Inferior parietal cortex (tissue), 1 donor: ENCODE data around the gene FLT3LG.

Experiments used
- DNase-seq: peaks from one replicate; pipeline ENCODE4 v3.0.0-alpha.2; 2016; ENCODE audit errors: extremely low spot score

FLT3LG gene

DNA sequence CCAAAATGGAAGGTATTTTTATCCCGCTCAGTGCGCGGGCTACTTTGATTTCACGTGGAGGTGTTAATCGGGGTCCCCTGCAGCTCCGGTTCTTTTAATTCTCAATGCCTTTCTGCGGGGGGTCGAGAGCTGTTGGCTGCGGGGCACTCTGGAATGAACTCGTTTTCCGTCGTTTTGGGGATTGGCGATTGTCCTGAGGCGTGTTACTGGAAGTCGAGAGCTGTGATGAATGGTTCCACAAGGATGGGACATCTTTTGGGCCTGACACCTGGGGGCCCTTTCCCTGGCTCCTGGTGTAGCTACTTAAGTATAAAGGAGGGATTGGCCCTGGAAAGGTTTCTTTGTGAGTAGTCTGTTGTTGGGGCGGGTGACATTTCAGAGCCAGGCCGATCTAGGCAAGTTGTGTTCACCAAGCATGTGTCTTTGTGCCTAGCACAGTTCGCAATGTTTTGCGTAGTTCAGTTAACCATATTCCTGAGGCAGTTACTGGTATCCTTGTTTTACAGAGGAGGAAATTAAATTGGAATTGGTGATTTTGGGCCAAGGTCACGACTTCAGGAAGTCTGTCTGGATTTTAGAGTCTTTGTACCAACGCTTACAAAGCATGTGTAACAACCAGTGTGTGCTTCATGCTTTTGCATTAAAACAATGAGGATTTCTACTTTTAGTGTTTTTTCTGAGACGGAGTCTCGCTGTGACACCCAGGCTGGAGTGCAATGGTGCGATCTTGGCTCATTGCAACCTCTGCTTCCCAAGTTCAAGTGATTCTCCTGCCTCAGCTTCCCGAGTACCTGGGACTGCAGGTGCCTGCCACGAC lies 14.2 kb downstream of the FLT3LG start:
- no peak for DNase-seq

DNA sequence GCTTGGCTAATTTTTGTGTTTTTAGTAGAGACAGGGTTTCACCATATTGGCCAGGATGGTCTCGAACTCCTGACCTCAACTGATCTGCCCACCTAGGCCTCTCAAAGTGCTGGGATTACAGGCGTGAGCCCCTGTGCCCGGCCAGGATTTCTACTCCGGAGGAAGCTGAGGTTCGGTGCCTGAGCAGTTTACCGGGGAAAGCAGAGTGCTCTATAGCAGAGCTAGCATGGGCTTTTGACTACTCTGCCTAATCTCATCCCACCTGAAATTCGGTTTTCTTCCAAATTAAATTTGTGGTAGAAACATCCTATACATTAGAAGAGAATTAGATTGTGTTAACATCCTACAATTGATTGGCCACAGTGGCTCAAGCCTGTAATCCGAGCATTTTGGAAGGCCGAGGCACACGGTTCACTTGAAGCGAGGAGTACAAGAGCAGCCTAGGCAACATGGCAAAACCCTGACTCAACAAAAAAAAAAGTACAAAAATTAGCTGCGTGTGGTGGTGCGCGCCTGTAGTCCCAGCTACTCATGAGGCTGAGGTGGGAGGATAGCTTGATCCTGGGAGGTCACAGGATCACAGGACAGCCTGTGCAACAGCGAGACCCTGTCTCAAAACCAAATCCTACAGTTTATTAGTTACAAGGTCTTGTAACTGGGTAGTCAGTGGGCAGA lies 15.0 kb downstream of the FLT3LG start:
- DNase-seq: no peak

DNA sequence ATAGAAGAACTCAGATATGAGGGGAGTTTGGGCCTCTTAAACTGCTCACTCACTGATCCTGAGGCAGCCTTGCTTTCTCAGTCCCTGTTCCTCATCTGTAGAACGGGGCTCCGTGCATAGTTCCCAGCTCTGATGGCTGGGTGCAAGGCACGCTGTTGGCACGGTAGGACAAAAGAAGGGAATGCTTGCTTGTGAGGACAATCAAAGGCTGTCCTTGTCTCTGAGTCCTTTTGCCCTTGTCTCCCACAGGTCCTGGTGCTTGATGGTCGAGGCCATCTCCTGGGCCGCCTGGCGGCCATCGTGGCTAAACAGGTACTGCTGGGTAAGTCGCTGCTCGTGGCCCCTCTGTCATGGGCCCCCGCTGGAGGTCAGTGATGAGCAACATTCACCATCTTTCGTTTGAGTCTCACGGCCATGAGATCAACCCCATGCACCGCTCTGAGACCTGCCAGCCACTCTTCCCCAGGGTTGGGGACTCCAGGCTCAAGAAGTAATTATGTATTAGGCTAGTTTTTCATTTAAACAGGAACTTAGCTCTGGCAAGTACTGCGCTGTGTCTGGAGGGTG lies 15.7 kb downstream of the FLT3LG start:
- DNase-seq: no peak

DNA sequence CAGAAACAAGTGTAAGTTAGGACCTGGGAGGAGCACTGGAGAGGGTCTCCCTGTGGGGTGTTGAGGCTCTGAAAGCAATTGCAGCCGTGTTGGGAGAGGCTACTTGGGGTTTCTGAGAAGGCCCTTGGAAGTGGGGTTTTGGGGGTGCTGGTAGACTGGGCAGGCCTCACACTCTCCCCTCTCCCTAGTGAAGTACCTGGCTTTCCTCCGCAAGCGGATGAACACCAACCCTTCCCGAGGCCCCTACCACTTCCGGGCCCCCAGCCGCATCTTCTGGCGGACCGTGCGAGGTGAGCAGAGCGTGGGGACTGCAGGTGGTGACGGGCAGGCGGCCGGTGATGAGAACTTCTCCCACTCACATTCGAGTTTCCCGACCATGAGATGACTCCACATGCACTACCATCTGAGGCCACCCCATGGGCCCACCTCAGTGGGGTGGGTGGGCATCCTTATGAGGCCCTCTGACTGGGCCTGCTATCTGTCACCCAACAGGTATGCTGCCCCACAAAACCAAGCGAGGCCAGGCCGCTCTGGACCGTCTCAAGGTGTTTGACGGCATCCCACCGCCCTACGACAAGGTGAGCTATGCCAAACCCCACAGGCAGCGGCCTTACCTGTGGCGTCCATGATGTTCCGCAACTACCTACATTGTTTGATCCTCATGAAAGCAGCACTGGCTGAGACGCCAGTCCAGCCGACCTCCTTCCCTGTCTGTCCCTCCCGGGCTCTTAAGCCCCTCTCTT lies 16.4 kb downstream of the FLT3LG start:
- DNase-seq: no peak

DNA sequence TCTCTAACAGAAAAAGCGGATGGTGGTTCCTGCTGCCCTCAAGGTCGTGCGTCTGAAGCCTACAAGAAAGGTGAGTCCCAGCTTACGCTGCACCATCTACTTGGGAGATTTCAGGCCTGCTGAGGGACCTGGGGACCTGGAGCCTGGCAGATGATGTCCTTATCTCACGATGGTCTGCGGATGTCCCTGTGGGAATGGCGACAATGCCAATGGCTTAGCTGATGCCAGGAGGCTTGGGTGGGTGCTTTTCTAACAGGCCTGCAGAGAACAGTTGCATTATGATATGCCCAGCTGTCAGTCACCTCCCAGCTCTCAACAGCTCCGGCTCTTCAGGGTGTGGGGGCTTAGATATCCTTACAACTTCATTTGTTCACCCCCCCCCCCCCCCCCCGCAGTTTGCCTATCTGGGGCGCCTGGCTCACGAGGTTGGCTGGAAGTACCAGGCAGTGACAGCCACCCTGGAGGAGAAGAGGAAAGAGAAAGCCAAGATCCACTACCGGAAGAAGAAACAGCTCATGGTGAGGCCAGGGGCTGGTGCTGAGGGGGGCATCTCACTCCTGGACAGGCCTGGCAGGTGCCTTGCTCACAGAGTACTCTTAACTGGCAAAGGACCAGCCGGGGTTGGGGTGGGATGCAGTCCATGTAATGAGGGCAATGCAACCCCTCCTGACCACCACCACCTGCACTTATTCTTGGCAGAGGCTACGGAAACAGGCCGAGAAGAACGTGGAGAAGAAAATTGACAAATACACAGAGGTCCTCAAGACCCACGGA lies 17.2 kb downstream of the FLT3LG start:
- no peak for DNase-seq

DNA sequence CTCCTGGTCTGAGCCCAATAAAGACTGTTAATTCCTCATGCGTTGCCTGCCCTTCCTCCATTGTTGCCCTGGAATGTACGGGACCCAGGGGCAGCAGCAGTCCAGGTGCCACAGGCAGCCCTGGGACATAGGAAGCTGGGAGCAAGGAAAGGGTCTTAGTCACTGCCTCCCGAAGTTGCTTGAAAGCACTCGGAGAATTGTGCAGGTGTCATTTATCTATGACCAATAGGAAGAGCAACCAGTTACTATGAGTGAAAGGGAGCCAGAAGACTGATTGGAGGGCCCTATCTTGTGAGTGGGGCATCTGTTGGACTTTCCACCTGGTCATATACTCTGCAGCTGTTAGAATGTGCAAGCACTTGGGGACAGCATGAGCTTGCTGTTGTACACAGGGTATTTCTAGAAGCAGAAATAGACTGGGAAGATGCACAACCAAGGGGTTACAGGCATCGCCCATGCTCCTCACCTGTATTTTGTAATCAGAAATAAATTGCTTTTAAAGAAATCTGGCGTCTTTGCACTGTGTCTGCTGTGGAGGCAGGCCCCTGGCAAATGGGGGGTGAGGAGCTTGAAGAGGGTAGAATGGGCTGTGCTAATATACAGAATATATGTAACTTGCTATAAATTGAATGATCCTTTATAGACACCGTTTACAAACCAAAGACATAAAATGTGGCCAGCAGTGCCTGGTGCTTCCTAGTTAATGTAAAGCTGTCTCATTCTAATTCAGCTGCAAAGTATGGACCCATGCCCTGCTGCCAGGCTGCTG lies 18.0 kb downstream of the FLT3LG start:
- no peak for DNase-seq

DNA sequence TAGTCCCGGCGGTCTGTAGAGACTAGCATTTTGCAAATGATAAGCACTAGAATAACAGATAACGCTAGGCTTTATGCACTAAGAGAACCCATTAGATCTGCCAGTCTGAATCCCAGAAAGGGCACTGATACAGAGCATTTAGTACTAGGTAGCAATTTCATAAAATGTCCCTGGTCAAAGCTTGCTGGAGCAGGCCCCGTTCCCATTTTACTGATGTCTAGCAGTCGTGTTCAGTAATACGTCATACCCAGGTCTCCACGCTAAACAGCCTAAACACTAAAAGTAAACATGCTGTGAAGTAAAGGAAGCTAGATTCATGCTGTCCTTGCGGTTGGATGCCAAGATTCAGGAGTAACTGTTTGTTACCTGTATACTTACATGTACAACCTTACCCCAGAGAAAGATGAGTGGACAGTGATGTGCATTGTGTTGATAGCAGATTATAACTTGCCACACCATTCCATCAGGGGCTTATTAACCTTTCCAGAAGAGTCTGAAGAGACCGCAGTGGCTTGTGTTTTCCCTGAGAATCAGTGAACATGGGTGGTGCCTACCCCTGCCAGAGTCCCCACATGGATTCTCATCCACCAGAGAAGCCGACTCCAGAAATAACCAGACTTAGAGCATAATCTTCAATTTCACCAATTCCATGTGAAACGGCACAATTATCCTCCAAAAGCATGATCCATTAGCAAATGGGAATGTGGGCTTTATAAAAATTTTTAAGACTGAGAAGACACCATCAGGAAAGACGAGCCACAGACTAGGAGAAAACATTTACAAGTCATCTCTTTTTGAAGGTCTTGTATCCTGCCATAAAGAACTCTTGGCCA lies 18.8 kb downstream of the FLT3LG start:
- no peak for DNase-seq

DNA sequence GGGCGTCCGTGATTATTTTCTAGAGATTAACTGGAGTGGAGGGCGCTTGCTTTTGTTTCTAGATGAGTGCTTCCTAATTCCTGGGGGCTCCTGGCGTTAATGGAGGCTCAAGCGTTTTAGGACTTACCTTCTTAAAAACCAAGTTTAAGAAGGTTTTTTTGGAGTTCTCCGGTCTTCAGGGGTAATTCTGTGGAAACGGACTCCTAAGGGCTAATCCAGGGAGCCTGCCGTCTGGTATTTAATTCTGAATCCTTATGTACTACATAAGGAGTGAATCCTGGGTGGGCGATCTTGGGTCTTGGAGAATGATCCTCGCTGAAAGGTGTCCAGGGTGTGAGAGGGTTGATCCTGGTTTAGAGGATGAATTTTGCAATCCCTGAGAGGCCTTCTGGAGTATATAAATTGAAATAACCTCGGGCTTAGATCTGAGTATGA lies 22.6 kb downstream of the FLT3LG start:
- DNase-seq: no peak

DNA sequence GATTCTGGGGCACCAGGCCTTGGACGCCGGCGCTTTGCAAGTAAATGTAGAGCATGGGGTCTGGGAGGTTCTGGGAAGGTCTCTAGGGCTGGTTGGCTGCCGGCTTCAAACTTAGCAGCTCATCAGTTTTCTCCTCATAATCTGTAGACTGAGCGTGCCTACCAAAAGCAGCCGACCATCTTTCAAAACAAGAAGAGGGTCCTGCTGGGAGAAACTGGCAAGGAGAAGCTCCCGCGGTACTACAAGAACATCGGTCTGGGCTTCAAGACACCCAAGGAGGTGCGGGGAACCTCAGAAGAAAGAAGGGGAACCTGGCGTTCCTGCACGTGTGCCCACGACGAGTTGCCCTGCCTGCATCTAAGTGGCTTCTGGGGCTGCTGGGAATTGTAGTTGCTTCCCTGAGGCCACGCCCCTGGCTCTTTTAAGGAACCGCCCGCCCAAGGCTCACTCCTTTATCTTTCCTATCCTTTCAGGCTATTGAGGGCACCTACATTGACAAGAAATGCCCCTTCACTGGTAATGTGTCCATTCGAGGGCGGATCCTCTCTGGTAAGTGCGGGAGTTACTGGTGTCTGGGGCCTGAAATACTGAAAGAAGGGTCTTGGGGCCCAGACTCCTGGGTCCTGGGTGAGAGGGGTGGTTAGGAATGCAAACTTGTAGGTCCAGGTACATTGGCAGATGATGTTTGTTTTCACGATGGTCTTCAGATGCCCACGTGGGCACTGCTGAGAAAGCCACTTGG lies 23.2 kb downstream of the FLT3LG start:
- peak; percentile 19 for DNase-seq

DNA sequence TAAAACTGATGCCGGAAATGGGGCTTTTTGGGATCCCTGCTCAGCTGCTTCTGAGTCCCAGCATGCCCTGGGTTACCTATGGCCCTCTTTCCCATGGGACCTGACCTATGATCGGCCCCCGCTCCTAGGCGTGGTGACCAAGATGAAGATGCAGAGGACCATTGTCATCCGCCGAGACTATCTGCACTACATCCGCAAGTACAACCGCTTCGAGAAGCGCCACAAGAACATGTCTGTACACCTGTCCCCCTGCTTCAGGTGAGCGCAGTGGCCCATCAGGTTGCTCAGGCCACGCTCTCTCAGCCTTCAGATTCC lies 23.7 kb downstream of the FLT3LG start:
- DNase-seq: no peak

DNA sequence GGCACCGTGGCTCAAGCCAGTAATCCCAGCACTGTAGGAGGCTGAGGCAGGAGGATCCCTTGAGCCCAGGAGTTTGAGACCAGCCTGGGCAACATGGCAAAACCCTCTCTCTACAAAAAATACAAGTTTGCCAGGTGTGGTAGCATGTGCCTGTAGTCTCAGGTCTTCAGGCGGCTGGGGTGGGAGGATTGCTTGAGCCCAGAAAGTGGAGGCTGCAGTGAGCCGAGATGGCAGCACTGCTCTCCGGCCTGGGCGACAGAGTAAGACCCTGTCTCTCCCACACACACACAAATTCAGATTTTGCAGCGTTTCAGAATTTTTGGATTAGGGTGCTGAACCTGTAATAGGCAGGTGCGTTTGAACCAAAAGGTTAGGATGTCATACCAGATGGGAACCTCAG lies 24.5 kb downstream of the FLT3LG start:
- no peak for DNase-seq

DNA sequence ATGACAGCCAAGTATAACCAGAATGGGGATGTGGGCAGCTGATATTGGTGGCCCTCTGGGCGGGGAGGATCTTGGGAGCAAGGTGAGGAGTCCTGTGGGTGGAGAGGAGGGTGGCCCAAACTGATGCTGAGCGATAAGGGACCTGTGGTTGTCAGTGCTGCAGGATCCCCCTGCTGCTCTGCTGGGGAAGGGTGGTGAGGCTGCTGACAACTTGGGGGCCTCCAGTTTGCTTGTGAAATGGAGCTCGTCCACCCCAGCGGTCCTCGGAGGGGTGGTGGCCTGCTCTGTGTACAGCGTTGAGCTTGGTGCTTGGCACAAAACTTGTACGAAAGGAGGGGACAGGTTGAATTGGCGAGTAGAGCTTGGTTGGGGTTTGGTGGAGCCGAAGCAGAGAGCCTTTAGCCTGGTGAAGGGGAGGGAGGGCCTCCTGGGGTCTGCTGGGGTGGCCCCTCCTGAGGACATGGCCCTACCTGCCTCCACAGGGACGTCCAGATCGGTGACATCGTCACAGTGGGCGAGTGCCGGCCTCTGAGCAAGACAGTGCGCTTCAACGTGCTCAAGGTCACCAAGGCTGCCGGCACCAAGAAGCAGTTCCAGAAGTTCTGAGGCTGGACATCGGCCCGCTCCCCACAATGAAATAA lies 25.1 kb downstream of the FLT3LG start:
- no peak for DNase-seq

DNA sequence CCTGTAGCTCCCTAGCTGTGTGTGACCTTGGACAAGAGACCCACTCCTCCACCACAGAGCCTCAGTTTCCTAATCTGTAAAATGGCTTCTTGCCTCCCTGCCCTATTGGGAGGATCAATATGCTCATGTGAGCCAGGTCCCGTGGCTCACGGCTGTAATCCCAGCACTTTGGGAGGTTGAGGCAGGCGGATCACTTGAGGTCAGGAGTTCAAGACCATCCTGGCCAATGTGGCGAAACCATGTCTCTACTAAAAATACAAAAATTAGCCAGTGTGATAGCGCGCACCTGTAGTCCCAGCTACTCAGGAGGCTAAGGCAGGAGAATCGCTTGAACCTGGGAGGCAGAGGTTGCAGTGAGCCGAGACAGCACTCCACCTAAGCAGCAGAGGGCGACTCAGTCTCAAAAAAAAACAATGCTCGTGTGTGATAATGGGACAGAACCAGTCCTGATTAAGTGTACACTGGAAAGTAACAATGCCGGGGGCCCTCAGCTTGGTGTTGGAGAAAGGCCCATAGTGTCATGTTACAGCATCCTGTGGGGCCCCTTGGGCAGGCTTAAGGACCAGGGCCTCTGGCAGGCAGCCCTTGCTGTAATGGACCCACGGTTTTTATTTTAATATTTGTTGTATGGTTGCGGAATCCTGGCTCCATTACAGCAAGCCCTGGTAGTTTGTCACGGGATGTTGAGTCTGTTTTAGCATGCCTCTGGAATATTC lies 29.0 kb downstream of the FLT3LG start:
- DNase-seq: peak; percentile 45

DNA sequence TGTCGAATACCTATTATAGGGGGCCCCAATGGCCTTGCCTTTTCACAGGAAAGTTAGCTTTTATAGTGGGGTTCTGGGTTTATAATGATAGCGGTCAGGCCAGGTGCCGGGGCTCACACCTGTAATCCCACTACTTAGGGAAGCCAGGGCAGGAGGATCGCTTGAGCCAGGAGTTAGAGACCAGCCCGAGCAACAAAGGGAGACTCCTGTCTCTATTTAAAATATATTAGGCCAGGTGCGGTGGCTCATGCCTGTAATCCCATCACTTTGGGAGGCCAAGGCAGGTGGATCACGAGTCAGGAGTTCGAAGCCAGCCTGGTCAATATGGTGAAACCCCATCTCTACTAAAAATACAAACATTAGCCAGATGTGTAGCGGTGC lies 29.6 kb downstream of the FLT3LG start:
- DNase-seq: no peak

DNA sequence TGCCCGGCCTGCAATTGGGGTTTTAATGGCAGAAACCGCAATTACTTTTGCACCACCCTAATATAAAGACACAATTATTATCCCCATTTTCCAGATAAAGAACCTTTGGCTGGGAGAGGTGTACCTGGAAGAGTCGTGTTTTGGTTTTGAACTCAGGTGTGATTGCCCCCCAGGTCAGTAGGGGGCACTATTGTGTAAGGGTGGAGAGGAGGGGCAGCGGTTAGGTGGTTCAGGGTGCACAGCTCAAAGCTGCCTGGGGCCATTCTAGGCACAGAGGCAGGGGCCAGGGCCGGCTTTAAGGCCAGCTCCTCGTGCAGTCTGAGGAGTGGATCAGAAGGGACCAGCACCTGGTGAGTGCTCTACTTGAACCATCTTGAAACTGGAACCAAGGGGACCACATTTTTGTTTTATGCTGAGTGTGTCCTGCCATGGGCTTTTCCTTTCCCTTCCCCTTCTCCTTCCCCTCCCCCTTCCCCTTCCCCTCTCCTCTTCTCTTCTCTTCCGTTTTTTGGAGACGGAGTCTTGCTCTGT lies 32.6 kb downstream of the FLT3LG start:
- peak; percentile 58 for DNase-seq

DNA sequence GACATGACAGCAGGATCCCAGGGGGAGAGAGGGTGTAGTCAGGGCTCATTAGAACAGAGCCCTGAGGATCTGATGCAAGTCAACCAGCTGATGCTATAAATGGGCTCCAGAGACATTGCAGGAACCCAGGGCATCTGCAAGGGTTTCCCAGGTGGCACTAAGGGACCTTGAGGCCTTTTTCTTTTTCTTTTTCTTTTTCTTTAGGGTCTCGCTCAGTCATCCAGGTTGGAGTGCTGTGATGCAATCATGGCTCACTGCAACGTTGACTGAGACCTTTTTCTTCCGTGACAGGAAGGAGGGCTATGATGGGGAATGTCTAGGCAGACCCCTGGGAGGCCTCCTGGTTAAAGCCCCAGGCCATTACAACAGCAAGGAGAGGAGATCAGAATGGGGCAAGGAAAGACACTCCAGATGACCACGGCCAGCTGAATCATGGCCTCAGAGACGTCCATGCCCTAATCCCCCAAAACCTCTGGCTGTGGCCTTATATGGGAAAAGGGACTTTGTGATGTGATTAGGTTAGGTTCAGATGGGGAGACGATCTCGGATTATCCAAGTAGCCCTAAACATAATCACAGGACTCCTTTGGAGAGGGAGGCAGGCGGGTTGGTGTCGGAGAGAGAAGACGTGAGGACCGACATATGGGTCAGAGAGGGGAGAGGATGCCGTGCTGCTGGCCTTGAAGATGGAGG lies 33.9 kb downstream of the FLT3LG start:
- DNase-seq: no peak
